GM18499 (cell line): ENCODE measurements around the gene MDH1.
"Not testable (repeated sequence)": the region's sequence is repeated elsewhere in the genome, so short reads cannot be mapped to it uniquely, and the experiment has no call there.

Source experiments
- ATAC-seq: cut with Tn5 transposase; IDR thresholded peaks from one replicate; pipeline ENCODE4 v1.9.1; 2021; ENCODE audit warnings: moderate number of reproducible peaks; ENCODE audit not compliant: insufficient read depth, unreplicated experiment

Gene MDH1

GRCh38 chr2:63588385-63589147 is at the start of gene MDH1, which contains the start of gene WDPCP:
TSS of gene MDH1 (plus strand) at chr2:63588963. CDS start at chr2:63589044, 81 bp downstream.
TSS of gene WDPCP (minus strand) at chr2:63588477. CDS start at chr2:63588271, 206 bp downstream.
- ATAC-seq: peak; percentile 77

DNA sequence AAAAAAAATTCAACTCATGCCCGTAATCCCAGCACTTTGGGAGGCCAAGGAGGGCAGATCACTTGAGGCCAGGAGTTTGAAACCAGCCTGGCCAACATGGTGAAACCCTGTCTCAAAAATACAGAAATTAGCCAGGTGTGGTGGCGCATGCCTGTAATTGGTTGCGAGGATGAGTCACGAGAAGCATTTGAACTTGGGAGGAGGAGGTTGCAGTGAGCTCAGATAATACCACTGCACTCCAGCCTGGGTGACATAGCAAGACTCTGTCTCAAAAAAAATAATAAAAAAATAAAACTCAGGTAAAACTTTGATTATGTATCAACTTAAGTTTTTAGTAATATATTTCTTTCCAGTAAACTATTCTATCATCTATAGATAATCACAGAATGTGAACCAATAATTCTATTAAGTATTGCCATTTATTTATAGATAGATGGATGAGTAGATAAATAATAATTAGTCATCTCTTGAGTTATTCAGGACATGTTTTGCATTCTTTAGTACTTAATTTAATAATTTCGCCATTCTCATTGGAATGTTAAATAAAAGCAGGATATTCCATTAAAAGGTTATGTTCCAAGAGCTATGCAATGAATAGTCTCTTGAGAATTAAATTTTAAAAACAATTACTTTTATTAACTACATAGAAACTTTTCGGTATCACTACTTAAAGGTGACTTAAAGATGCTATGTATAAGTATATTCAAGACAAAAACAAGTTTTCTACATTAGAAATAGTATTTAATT is 49.2 kb upstream of the MDH1 start:
- no peak for ATAC-seq

DNA sequence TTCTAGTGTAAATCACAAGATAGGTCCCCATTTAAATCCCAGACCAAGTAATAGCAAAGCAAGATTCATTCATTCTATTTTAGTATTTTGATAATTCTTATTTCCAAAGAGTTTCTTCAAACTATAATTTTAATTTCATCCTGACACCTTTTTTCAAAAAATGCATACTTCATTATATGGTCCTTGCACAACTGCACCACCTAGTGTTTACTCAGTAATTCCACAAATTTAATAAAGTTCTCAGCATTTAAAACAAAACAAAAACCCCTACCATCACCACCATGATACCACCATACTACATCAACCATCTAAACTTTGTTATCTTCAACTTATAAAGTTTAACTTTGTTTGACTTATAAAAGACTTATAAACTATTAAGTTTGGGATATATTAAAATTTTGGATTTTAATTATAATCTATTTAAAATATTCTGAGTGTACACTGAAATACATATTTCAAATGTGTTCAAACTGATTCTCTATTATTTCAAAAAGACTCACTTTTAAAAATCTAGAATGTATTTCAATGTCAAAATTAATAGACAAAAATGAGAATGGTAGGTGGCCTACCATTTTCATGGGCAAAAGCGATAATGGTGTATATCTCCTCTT is 44.6 kb upstream of the MDH1 start:
- no peak for ATAC-seq

GRCh38 chr2:63545023-63545422 is 43.7 kb upstream of the MDH1 start:
- ATAC-seq: no peak

GRCh38 chr2:63553049-63553448 is 35.7 kb upstream of the MDH1 start:
- no peak for ATAC-seq

GRCh38 chr2:63555299-63555698 is 33.5 kb upstream of the MDH1 start:
- no peak for ATAC-seq

GRCh38 chr2:63555931-63556330 is 32.8 kb upstream of the MDH1 start:
- no peak for ATAC-seq

- ATAC-seq: not testable (repeated sequence)
These were observed 30.9 kb upstream of the MDH1 start for GRCh38 chr2:63557819-63558218.

- ATAC-seq: not testable (repeated sequence)
These were observed 29.8 kb upstream of the MDH1 start for GRCh38 chr2:63558922-63559321.

DNA sequence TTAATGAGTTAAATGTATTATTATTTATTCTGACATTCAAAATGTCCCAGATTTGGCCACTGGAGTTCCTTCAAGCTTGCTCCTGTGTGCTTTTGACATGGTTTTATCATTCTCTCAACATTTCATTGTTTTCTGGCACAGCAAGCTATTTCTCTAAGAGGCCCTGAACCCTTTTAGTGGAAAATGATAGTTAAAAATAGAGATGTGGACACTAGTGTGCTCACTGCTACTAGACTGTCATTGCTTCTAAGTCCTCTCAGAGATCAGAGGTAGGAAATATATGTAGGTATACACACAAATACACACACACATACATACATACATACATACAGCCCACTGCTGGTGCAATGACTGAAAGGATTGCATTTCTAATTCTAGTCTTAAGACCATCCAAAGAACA is 26.0 kb upstream of the MDH1 start:
- ATAC-seq: no peak

GRCh38 chr2:63569740-63570139 is 19.0 kb upstream of the MDH1 start:
- no peak for ATAC-seq

DNA sequence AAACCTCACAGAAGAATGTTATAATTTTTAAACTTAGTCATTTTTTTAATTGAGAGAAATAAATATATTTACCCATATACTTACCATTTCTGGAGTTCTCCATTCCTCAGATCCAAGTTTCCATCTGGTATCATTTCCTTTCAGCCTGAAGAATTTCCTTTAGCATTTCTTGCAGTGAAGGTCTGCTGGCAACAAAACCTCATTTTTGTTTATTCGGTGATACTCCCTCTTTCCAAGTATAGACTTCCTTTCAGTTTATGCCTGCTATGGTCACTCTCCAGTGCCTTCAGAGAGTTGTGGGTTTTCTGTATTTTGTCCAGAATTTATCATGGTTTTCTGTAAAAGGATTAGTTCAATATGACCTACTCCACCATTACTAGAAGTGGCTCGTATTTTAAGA is 17.5 kb upstream of the MDH1 start:
- no peak for ATAC-seq

- ATAC-seq: no peak
These were observed 16.8 kb upstream of the MDH1 start for GRCh38 chr2:63572001-63572400.

DNA sequence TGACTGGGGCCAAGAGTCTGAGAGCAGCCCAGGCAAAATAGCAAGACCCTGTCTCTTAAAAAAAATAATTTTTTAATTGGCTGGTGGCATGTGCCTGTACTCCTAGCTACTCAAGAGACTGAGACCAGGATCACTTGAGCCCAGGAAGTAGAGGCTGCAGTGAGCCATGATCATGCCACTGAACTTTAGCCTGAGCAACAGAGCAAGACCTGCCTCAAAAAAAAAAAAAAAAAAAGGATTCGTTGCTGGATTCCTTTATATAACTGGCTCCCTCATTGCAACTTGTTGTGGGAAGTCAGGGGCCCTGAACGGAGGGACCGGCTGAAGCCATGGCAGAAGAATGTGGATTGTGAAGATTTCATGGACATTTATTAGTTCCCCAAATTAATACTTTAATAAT is 15.7 kb upstream of the MDH1 start:
- ATAC-seq: not testable (repeated sequence)

GRCh38 chr2:63573726-63574345 is 14.9 kb upstream of the MDH1 start:
- not testable (repeated sequence) for ATAC-seq

GRCh38 chr2:63576546-63576945 is 12.2 kb upstream of the MDH1 start:
- no peak for ATAC-seq

DNA sequence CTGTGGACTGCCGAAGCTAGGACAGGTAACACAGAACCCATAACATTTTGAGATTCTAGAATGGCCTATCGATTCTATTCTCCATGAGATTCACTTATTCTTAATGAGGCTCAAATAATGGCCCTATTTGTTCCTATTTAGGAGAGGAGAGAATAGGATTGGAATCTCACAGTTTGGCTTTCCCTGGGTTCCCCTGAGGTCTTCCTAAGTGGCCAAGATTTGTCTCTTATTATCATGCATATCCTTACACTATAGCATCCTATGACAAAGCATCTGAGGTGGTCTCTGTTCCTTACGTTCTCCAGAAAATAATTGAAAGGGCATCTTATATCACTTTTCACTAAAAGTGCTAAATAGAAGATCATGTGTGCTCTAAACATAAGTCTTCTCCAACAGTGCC is 10.0 kb upstream of the MDH1 start:
- no peak for ATAC-seq

- ATAC-seq: no peak
These were observed 8.0 kb upstream of the MDH1 start for GRCh38 chr2:63580651-63581297.

GRCh38 chr2:63581298-63581961 is 7.3 kb upstream of the MDH1 start:
- ATAC-seq: no peak

DNA sequence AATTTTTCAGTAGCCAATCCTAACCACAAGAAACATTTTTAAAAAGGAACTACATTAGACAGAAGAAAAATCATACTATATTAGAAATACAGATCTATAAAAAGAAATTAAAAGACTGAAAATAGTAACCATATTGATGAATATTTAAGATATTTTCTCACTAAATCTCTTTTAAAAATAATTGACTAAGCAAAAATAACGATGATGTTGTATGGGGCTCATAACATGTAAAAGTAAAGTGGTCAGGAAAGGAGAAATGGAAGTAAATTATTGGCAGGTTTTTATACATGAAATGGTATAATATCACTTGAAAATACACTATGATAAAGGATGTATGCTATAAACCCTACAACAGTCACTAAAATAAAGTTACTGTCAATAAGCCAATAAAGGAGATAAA is 5.9 kb upstream of the MDH1 start:
- no peak for ATAC-seq
